ACC112 (cell line): ENCODE data around the gene RRN3.
"Not testable (repeated sequence)": the region's sequence is repeated elsewhere in the genome, so short reads cannot be mapped to it uniquely, and the experiment has no call there.

Experiments
- H2AFZ ChIP-seq: fragments of 200-600 bp; sonication (generic); one replicate; pipeline ENCODE4 v1.6.0; 2017; ENCODE audit warnings: antibody characterized with exemption, low read length; ENCODE audit not compliant: unreplicated experiment
- H3K27ac ChIP-seq: fragments of 200-600 bp; sonication (generic); 2 replicates; pipeline ENCODE4 v1.5.1; 2014; ENCODE audit warnings: low read depth, mild to moderate bottlenecking, antibody characterized with exemption, low read length, moderate library complexity
- H3K27me3 ChIP-seq: fragments of 200-600 bp; sonication (generic); 2 replicates; pipeline ENCODE4 v1.6.1; 2014; ENCODE audit warnings: mild to moderate bottlenecking, antibody characterized with exemption, low read length, moderate library complexity, mixed read lengths; ENCODE audit not compliant: insufficient read depth
- H3K36me3 ChIP-seq: fragments of 200-600 bp; sonication (generic); 2 replicates; pipeline ENCODE4 v1.6.1; 2016; ENCODE audit warnings: mild to moderate bottlenecking, antibody characterized with exemption, low read length, moderate library complexity, mixed read lengths; ENCODE audit not compliant: insufficient read depth
- H3K4me1 ChIP-seq: fragments of 200-600 bp; sonication (generic); one replicate; pipeline ENCODE4 v1.6.1; 2016; ENCODE audit warnings: low read length, mixed read lengths; ENCODE audit not compliant: insufficient read depth, unreplicated experiment, control insufficient read depth
- H3K4me3 ChIP-seq: fragments of 200-600 bp; sonication (generic); 2 replicates; pipeline ENCODE4 v1.5.1; 2014; ENCODE audit warnings: mild to moderate bottlenecking, low read depth, low read length
- H3K79me2 ChIP-seq: fragments of 200-600 bp; sonication (generic); one replicate; pipeline ENCODE4 v1.6.0; 2016; ENCODE audit warnings: low read length; ENCODE audit not compliant: control insufficient read depth, unreplicated experiment, insufficient read depth

Gene RRN3

DNA sequence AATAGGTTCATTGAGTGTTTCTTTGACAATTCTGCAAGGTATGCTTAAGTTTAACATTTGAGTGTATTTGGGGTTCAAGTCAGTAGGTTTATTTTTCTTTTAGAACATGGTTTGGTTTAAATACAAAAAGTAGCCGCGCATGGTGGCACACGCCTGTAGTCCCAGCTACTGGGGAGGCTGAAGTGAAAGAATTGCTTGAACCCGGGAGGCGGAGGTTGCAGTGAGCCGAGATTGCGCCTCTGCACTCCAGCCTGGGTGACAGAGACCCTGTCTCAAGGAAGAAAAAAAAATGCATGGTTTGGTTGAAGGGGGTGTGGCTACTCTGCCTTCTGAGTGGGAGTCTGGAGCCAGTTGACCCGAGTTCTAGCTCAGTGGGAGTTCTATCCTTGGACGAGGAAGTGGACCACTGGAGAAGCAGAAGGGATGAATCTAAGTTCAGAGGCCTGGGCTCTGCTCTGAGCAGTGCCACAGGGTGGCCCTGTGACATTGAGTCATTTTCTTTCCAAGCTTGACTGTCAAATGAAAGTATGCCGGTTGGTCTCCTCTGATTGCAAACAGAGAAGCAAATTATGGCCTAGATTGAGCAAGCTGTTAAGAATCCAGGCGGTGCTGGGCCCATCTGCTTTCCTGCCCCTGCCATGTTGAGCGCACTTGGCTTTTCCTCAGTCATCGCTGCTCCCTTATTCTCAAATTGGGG lies 70.5 kb downstream of the RRN3 start:
- H3K36me3 ChIP-seq: peaks cover 16% of the 10 kb centered on the region
- not testable (repeated sequence) for H3K79me2 ChIP-seq, H3K27me3 ChIP-seq, H3K27ac ChIP-seq, H3K4me3 ChIP-seq, H2AFZ ChIP-seq
- peaks cover 20% of the 10 kb centered on the region for H3K4me1 ChIP-seq

DNA sequence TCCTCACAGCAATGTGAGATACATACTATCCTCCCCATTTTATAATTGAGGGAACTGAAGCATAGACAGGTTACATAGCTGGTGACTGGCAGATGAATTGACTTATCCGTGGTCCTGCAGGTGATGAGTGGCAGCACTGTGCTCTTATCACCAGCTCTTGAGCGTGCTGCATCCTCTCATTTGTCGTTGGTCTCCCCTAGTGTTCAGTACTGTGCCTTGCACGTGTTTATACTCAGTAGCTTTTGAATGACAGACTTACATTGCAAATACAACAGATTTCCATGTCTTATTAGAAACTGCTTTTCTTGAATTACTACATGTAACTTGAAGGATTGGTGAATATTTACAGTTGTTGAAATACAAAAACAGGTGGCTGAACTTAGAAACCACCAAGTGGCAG lies 71.9 kb downstream of the RRN3 start:
- not testable (repeated sequence) for H3K79me2 ChIP-seq, H3K4me3 ChIP-seq, H3K27me3 ChIP-seq, H2AFZ ChIP-seq, H3K27ac ChIP-seq
- H3K36me3 ChIP-seq: peaks cover 16% of the 10 kb centered on the region
- peaks cover 24% of the 10 kb centered on the region for H3K4me1 ChIP-seq

DNA sequence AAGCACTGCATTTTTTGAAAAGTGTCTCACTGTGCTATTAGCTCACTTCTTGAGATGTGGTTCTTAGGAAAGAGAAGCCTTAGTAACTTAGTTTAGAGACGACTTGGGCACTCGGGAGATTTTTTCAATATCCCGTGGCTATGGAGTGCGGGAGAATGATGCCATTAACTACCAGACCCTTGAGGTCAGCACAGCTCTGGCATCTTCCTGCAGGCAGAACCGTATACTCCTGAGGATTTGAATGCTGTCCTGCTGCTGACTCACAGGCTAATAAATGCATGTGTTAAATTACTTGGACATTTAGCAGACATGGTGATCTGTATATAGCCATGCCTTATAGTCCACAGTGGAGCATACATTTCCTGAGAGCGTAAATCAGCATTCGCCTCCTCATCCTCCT lies 72.6 kb downstream of the RRN3 start:
- Histone ChIP-seq H3K27ac (peak overlapping the region; percentile 27; the same call in 1 of the 2 replicates), H3K4me1 (peaks cover 32% of the 10 kb centered on the region), H3K36me3 (peaks cover 13% of the 10 kb centered on the region)
- H3K27me3 ChIP-seq, H3K4me3 ChIP-seq, H3K79me2 ChIP-seq, H2AFZ ChIP-seq: not testable (repeated sequence)

DNA sequence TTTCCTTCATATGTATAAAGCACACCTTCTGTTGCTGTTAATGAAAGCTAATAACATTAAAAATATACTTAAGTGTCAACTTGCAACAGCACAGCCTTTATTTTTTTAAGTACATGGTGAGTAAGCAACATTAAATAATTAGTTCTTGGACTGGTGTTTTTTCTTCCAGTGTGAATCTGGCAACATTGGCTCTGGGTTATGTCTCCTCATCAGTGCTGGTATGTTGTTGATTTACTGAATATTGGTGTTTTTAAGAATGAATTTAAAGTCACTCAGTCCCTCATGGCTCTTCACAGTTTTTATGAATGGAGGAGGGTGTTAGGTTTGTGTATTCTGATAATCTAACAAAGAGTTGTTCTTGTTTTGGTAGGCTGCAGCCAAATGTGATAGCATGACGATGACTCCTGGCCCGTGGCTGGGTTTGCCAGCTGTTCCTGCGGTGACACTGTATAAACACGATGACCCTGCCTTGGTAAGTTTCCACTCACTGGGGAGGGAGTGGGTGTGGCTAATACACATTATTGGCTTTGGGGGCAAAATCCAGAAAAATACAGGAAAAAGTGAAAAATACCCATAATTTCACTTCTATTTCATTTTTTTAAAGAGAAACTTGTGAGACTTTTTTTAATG lies 77.0 kb downstream of the RRN3 start:
- peaks cover 13% of the 10 kb centered on the region for H3K36me3 ChIP-seq
- peak overlapping the region; percentile 62 for H3K27ac ChIP-seq
- peaks cover 38% of the 10 kb centered on the region for H3K4me1 ChIP-seq

DNA sequence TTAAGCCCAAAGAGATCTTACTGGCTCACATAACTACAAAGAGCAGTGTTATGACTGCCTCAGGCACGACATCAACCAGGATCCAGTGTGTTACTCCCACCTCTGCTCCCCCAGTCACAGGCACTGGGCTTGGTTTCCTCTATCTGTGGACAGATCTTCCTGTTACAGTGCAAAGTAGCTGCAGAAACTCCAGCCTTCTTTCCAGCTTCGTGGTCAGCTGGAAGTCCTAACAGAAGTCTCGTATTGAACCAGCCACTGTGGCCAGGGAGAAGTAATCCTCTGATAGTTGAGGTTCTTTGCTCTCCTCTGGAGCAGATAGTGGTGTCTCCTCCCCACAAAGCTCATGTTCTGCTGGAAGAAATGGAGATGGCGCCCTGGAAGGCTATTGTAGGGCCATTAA lies 77.7 kb downstream of the RRN3 start:
- H3K4me3 ChIP-seq, H2AFZ ChIP-seq, H3K27me3 ChIP-seq, H3K79me2 ChIP-seq: not testable (repeated sequence)
- Histone ChIP-seq H3K27ac (peak overlapping the region; percentile 62), H3K36me3 (peaks cover 13% of the 10 kb centered on the region), H3K4me1 (peaks cover 31% of the 10 kb centered on the region)

More for the DNA sequence above, 77.0 kb downstream of the RRN3 start:
- not testable (repeated sequence) for H3K79me2 ChIP-seq, H3K4me3 ChIP-seq, H2AFZ ChIP-seq, H3K27me3 ChIP-seq

DNA sequence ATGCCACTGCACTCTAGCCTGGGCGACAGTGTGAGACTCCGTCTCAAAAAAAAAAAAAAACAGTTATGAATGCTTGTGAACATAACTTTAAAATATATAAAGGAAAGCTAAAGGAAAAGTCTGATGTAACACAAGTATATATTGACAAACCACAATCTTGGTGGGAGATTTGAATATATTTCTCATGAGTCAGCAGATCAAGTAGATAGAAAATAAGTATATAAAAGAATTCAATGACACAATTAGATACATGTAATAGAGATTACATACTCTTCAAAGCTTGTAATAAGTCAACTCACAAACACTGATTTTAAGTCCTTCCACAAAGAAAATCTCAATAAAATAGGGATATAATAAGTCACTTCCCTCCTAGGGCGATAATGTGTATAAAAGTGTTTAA lies 78.4 kb downstream of the RRN3 start:
- not testable (repeated sequence) for H2AFZ ChIP-seq, H3K79me2 ChIP-seq, H3K27me3 ChIP-seq, H3K4me3 ChIP-seq
- Histone ChIP-seq H3K27ac (peak overlapping the region; percentile 85), H3K4me1 (peaks cover 28% of the 10 kb centered on the region), H3K36me3 (peaks cover 13% of the 10 kb centered on the region)

DNA sequence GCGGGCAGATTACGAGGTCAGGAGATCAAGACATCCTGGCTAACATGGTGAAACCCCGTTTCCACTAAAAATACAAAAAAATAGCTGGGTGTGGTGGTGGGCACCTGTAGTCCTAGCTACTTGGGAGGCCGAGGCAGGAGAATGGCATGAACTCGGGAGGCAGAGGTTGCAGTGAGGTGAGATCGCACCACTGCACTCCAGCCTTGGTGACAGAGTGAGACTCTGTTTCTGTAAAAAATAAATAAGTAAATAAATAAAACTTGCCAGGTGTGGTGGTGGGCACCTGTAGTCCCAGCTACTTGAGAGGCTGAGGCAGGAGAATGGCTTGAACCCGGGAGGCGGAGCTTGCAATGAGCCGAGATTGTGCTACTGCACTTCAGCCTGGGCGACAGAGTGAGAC lies 81.1 kb downstream of the RRN3 start:
- Histone ChIP-seq H3K4me1 (peaks cover 28% of the 10 kb centered on the region), H3K36me3 (peaks cover 16% of the 10 kb centered on the region)
- not testable (repeated sequence) for H3K4me3 ChIP-seq, H2AFZ ChIP-seq, H3K27ac ChIP-seq, H3K27me3 ChIP-seq, H3K79me2 ChIP-seq
